Suprapubic skin (tissue), 4 donors: ENCODE data around the gene ANO4.

Experiments used
- POLR2A ChIP-seq, 2 donors: fragments of 450-650 bp; IDR thresholded peaks; one replicate each; pipeline ENCODE4 v1.6.1; 2017; ENCODE audit warnings: antibody characterized with exemption in 2 of 2, mild to moderate bottlenecking in 2 of 2, moderate library complexity in 2 of 2
- POLR2AphosphoS5 ChIP-seq, 3 donors: sonication (generic); formaldehyde crosslinking; IDR thresholded peaks; one replicate each; pipeline ENCODE4 v1.6.1; 2017; ENCODE audit warnings: antibody characterized with exemption in 3 of 3
- TF ChIP-seq, protein P1 (sequence below), 2 donors: fragments of 200-600 bp in 1 of 2; fragments of 450-650 bp in 1 of 2; sonication (generic) in 1 of 2; IDR thresholded peaks; one replicate each; pipeline ENCODE4 v1.5.1; 2016 to 2019; ENCODE audit warnings: antibody characterized with exemption in 2 of 2, mild to moderate bottlenecking in 1 of 2, moderate library complexity in 1 of 2

DNA sequence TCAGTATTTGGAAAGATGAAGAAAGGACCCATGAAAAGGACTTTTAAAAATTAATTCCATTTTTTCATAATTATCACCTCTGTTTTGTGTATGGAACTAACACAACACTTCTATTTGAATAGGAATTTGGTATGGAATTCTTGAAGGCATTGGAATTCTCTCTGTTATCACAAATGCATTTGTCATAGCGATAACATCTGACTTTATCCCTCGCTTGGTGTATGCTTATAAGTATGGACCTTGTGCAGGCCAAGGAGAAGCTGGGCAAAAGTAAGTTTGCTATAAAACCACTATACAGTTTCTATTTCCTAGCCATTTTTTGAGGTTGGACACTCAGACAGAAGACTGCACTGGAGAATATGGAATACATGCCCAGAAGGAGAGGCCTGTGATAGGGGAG lies 316.9 kb downstream of the ANO4 start:
- TF ChIP-seq, protein P1, sequence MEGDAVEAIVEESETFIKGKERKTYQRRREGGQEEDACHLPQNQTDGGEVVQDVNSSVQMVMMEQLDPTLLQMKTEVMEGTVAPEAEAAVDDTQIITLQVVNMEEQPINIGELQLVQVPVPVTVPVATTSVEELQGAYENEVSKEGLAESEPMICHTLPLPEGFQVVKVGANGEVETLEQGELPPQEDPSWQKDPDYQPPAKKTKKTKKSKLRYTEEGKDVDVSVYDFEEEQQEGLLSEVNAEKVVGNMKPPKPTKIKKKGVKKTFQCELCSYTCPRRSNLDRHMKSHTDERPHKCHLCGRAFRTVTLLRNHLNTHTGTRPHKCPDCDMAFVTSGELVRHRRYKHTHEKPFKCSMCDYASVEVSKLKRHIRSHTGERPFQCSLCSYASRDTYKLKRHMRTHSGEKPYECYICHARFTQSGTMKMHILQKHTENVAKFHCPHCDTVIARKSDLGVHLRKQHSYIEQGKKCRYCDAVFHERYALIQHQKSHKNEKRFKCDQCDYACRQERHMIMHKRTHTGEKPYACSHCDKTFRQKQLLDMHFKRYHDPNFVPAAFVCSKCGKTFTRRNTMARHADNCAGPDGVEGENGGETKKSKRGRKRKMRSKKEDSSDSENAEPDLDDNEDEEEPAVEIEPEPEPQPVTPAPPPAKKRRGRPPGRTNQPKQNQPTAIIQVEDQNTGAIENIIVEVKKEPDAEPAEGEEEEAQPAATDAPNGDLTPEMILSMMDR (IDR thresholded peaks at IDR 0.05) = no peak
- TF ChIP-seq POLR2AphosphoS5 (IDR thresholded peaks at IDR 0.05) (no peak), POLR2A (IDR thresholded peaks at IDR 0.05) (no peak)
